Stimulated activated CD4-positive, alpha-beta T cell treated with anti-CD3 and anti-CD28 coated beads, Interleukin-2, amount 100 ng/mL, for 24 hours (primary cell): ENCODE data around the gene ARHGEF26.
A peak's percentile ranks its signal among the peaks of the same experiment; 100 is the strongest.

Experiments used
- DNase-seq, 2 donors: peaks; one replicate each; pipeline ENCODE4 v3.0.0-alpha.2; 2020

The ARHGEF26 gene

GRCh38 chr3:154121701-154122551 lies 736 bp downstream of the ARHGEF26 start:
- peak; percentile 17 to 36 for DNase-seq

GRCh38 chr3:154122552-154122911 lies 1.3 kb downstream of the ARHGEF26 start:
- DNase-seq = no peak

- DNase-seq = no peak
Measured at GRCh38 chr3:154122912-154123559, 1.8 kb downstream of the ARHGEF26 start.

- DNase-seq = no peak
Measured at GRCh38 chr3:154123906-154124305, 2.7 kb downstream of the ARHGEF26 start.

DNA sequence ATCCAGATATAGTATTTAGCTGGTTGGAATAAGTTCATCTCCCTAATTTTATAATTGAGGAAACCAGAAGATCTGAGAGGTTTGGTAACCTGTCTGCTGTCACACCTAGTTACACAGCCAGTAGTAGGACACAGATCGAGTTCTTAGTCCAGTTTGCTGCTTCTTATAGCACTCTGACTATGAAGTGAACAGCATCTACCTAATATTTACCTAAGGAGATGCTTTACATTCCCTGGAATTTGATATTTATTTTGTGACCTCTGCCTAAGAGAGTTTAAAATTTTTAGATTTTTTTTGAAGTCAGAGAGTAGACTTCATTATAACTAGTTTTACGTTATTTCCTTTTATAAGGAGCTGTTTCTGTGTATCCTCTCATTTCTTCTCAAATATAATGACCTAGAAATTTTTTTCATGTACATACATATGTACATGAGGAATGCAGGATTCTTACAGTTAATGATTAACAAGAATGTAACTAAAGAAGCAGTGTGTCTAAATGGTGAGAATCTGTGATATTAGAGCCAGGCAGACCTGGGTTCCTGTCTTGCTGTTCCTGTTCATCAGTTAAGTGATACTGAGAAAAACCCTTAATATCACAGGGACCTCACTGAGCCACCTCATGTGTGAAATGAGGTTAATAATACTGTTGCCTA lies 4.3 kb downstream of the ARHGEF26 start:
- DNase-seq = no peak

GRCh38 chr3:154126651-154127050 lies 5.5 kb downstream of the ARHGEF26 start:
- no peak for DNase-seq

GRCh38 chr3:154129625-154130024 lies 8.4 kb downstream of the ARHGEF26 start:
- no peak for DNase-seq

GRCh38 chr3:154130540-154130939 lies 9.3 kb downstream of the ARHGEF26 start:
- no peak for DNase-seq

DNA sequence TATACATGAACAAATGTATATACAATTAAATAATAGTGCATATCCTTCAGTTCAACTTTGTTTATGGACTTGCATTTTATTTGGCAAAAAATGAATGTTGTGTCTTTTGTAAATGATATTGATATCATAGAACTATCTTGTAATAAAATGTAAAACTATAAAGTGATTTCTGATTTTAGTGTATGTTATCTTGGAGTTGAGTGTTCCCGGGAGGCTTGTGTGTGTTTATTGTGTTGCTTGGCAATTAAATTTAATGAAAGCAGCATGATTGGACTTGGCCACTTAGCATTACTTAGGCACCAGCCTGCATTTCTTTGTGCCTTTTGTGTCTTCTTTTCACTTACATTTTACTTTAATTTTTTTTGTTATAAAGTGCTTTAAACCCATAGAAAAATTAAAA lies 10.6 kb downstream of the ARHGEF26 start:
- no peak for DNase-seq

- no peak for DNase-seq
Measured at GRCh38 chr3:154132777-154133375, 11.7 kb downstream of the ARHGEF26 start.

DNA sequence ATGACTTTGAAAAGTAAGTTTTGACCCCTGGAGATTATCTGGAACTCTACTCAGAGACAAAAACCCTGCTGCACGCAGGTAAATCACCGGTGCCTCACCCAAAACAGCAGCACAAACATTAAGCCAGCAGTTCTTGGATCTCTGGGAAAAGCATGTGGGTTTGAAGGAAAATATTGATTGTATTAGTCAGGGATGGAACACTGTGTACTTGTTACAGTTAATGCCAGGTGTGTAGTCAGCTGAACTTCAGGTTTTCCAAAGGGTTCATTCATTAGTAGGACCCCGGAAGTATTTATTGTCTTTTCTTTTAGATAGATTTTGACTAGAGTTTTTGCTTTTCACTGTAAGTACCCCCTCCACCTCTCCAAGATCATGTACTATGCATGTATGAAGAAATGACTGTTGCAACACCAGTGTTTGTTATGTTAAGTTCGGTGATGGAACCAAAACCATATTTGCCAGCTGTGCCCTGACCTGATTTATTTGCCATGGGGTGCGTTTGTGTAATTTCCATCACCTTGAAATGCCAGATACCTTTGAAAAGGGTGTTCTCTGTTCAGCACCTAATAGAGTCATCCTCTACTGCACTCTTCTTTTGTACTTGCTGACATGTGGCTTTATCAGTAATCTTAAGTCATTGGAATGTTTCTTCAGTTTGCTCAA lies 14.5 kb downstream of the ARHGEF26 start:
- DNase-seq = no peak

- no peak for DNase-seq
Measured at GRCh38 chr3:154137036-154137435, 15.8 kb downstream of the ARHGEF26 start.

DNA sequence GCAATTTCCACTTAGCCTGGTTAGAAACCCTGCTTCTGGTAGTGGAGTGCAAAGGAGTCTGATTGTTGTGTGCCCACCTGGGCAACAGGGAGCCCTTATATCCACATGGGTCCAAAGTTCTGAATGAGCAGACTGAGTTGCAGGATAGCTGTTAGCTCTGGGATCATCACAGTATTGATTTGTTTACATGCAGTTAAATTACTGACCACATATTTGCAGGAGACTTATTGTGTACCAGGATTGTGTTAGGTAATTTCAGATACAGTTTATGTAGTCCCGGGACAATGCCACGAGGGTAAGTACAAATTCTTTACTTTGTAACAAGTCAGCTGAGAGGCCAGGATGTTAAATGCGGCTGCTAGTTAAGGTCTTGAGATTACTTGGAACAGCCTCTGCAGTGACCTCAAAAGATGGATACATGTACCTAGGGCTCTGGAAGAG lies 18.8 kb downstream of the ARHGEF26 start:
- DNase-seq = no peak

DNA sequence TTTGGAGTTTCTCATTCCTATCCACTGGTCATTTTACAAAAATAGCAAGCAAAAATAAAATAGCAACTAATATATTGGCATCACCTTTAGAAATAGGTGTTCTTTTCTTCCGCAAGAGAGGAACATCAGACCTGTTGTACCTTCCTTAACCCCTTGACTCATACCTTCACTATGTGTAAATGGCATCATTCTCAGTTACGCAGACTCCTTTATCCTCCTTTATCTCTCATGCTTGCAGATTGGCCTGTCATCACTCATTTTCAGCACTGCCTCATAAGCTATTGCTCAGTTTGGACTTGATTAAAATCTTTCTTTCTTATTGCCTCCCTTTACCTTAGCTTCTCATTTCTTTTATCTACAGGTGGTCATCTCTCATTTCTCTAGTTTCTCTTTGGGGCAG lies 21.4 kb downstream of the ARHGEF26 start:
- no peak for DNase-seq

- no peak for DNase-seq
Measured at GRCh38 chr3:154143873-154144272, 22.7 kb downstream of the ARHGEF26 start.

- no peak for DNase-seq
Measured at GRCh38 chr3:154144825-154145465, 23.8 kb downstream of the ARHGEF26 start.

- DNase-seq = no peak
Measured at GRCh38 chr3:154148541-154148940, 27.4 kb downstream of the ARHGEF26 start.

- DNase-seq = no peak
Measured at GRCh38 chr3:154149286-154149685, 28.1 kb downstream of the ARHGEF26 start.

DNA sequence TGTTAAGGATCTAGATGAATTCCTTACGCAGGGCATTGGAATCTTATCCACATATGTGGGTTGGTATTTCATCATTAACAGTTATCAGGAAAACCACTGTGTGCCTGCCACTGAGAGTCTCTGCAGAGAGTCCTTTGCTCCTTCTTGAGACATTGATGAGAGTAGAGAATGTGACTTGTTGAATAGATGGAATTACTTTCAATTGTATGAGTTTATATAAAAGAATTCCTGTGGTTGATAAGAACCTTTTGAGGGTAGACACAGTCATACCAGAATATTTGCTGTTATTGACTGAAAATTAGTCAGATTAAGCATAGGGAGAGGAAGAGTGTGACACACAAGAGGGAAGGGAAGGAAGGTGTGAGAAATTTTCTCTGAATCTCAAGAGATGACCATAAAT lies 30.8 kb downstream of the ARHGEF26 start:
- no peak for DNase-seq

GRCh38 chr3:154152741-154153140 lies 31.6 kb downstream of the ARHGEF26 start:
- DNase-seq = no peak

DNA sequence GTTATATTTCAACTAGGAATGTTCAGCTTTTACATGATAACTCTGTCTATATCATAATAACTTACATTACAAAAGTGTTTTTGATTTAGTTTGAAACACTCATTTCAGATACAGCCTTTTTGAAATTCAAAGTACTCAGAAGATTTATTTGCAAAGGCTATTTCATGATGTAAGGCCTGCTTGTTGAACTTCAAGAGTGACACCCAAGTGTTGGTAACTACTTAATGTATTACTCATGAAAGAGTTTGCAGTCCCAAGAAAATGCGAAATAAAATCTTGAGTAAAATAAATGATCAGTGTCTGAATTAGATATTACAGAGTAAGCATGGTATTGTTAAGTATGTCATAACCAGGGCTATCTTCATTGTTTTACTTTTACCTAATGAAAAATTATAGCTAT lies 35.3 kb downstream of the ARHGEF26 start:
- no peak for DNase-seq

- no peak for DNase-seq
Measured at GRCh38 chr3:154161806-154162205, 40.6 kb downstream of the ARHGEF26 start.
